AML-193 (cell line): ENCODE measurements around the gene OR2T34.
"Not testable (repeated sequence)": the region's sequence is repeated elsewhere in the genome, so short reads cannot be mapped to it uniquely, and the experiment has no call there.

Source experiments
- DNase-seq, 2 experiments: peaks; one replicate each; lab custom pipeline; 2025; lab: John Stamatoyannopoulos, UW

OR2T34 gene

GRCh38 chr1:248551027-248551426, 23.5 kb downstream of the OR2T34 start:
- not testable (repeated sequence) for DNase-seq

DNA sequence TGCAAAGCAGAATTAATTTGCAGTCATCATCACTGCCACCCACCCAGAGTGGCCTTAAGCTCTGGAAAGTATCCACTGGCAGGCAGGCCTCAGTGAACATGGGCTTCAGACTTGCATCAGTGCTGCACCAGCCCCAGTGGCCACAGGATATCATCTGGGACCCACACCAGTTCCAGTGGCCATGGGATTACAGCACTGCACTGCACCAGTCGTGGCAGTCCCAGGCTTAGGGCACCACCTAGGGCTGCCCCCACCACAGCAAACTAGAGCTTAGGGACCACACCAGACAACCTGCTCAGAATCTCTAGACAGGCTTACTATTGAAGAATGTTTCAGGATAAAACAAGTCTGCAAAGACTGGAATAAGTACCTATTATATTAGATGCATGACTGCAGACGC, 27.2 kb downstream of the OR2T34 start:
- DNase-seq = not testable (repeated sequence)

GRCh38 chr1:248537449-248537848, 37.1 kb downstream of the OR2T34 start:
- not testable (repeated sequence) for DNase-seq
